AG09319 (cell line): Measurements from ENCODE around the gene MAVS.
"Not testable (repeated sequence)": the region's sequence is repeated elsewhere in the genome, so short reads cannot be mapped to it uniquely, and the experiment has no call there.

Source experiments
- DNase-seq: peaks from one replicate; pipeline ENCODE4 v3.0.0-alpha.2; 2010; ENCODE audit warnings: low read depth; ENCODE audit errors: extremely low read depth
- CTCF ChIP-seq: IDR thresholded peaks from 2 replicates; pipeline ENCODE4 v1.5.1; 2011; ENCODE audit warnings: low read depth, mild to moderate bottlenecking, inconsistent platforms, low read length, moderate library complexity

MAVS gene

GRCh38 chr20:3823881-3824280 lies 22.8 kb upstream of the MAVS start:
- no peak for TF ChIP-seq CTCF
- DNase-seq = no peak

- DNase-seq = no peak
- no peak for TF ChIP-seq CTCF
Measured at GRCh38 chr20:3825526-3825925, 21.1 kb upstream of the MAVS start.

GRCh38 chr20:3826420-3826819 lies 20.2 kb upstream of the MAVS start:
- no peak for TF ChIP-seq CTCF
- DNase-seq = no peak

- no peak for TF ChIP-seq CTCF
- no peak for DNase-seq
Measured at GRCh38 chr20:3828798-3829197, 17.8 kb upstream of the MAVS start.

- not testable (repeated sequence) for DNase-seq
Measured at GRCh38 chr20:3829891-3830290, 16.7 kb upstream of the MAVS start.

GRCh38 chr20:3836132-3836531 lies 10.5 kb upstream of the MAVS start:
- TF ChIP-seq CTCF = no peak
- no peak for DNase-seq

- no peak for DNase-seq
- no peak for TF ChIP-seq CTCF
Measured at GRCh38 chr20:3839328-3839727, 7.3 kb upstream of the MAVS start.

- DNase-seq = not testable (repeated sequence)
Measured at GRCh38 chr20:3840201-3840600, 6.4 kb upstream of the MAVS start.
